ENCODE measurements around the gene CNNM4.

DNA sequence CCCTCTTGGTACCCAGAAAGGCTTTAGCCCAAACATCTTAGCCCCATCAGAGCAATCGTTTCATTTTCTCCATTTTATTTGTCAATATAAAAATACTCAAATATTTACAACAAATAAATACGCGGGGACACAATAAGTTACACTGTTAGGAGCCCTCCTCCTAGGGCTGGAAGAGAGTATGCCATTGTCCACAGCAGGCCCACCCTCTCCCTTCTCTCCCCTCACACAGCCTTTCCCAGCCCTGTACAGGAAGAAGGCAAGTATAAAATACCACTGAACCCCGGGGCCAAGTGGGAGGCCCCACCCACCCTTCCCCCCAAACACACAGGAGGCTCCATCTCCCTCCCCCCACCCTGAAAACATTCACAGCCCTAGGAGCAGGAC lies 99.0 kb downstream of the CNNM4 start:
- TF ChIP-seq, protein P1, sequence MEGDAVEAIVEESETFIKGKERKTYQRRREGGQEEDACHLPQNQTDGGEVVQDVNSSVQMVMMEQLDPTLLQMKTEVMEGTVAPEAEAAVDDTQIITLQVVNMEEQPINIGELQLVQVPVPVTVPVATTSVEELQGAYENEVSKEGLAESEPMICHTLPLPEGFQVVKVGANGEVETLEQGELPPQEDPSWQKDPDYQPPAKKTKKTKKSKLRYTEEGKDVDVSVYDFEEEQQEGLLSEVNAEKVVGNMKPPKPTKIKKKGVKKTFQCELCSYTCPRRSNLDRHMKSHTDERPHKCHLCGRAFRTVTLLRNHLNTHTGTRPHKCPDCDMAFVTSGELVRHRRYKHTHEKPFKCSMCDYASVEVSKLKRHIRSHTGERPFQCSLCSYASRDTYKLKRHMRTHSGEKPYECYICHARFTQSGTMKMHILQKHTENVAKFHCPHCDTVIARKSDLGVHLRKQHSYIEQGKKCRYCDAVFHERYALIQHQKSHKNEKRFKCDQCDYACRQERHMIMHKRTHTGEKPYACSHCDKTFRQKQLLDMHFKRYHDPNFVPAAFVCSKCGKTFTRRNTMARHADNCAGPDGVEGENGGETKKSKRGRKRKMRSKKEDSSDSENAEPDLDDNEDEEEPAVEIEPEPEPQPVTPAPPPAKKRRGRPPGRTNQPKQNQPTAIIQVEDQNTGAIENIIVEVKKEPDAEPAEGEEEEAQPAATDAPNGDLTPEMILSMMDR (IDR thresholded peaks at IDR 0.05; ENCODE audit: low read depth, low read length) = no peak
- TF ChIP-seq EZH2phosphoT487 (IDR thresholded peaks at IDR 0.05; ENCODE audit: low read depth) = no peak

All from OCI-LY3 (cell line).